Measurements from ENCODE around the gene SGPL1. TPM values are rescaled to one million over a fixed set of nuclear protein-coding genes. Genes with fewer than 3 reads are reported as not detected.

Gene SGPL1
- polyA plus RNA-seq, 1 donor (not counting 4 experiments of a cell fraction or from before 2014, with no cell fraction given): 31.4 TPM

DNA sequence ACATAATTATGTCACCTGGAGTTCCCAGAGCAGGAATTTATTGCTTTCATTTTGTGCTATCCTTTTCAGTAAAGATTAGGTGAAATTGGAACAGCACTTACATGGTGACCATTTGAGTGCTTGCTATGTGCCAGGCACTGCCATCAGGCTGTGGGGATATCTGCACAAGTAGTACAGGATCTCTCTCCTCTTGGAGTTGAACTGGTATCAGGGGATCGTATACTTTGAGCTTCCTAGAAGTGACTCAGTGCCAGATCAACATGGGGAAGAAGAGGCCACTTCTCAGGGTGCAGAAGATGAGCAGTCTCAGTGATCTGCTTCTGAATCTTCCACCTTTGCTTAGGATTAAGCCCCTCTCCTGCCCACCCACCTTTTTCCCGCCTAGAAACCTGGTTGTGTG is 29.5 kb downstream of the SGPL1 start:
- DNase-seq (ENCODE audit: low read depth, low spot score) (no peak), FAIRE-seq (no peak)
- Histone ChIP-seq H3K27me3 (ENCODE audit: control insufficient read depth, extremely low read depth, insufficient read depth, low read length) (no peaks in the 10 kb centered on the region), H3K4me3 (ENCODE audit: control insufficient read depth in 2 of 3, extremely low read depth in 1 of 3, insufficient read depth in 2 of 3, low read depth in 1 of 3, low read length in 3 of 3) (no peak overlapping the region), H3K79me2 (ENCODE audit: control insufficient read depth, insufficient read depth, low read length) (peaks cover 17% of the 10 kb centered on the region), H3K9ac (ENCODE audit: control insufficient read depth, extremely low read depth, insufficient read depth, low read length) (no peak overlapping the region), H3K9me1 (ENCODE audit: control insufficient read depth, extremely low read depth, insufficient read depth, low read length) (no peaks in the 10 kb centered on the region), H3K27ac (ENCODE audit: control insufficient read depth, insufficient read depth, low read length) (no peak overlapping the region), H3K4me1 (ENCODE audit: control insufficient read depth, extremely low read depth, insufficient read depth, low read length) (peaks cover 12% of the 10 kb centered on the region), H3K36me3 (ENCODE audit: control insufficient read depth in 2 of 2, extremely low read depth in 1 of 2, insufficient read depth in 2 of 2, low read length in 2 of 2) (peaks cover 3 to 20% of the 10 kb centered on the region in 2 experiments), H2AFZ (ENCODE audit: control insufficient read depth, low read length) (no peak overlapping the region), H4K20me1 (ENCODE audit: control insufficient read depth, extremely low read depth, insufficient read depth, low read length) (no peaks in the 10 kb centered on the region), H3K9me3 (ENCODE audit: control insufficient read depth, low read depth, low read length) (no peaks in the 10 kb centered on the region), H3K4me2 (ENCODE audit: control insufficient read depth, extremely low read depth, insufficient read depth, low read depth, low read length) (no peak overlapping the region)
- TF ChIP-seq EZH2 (IDR thresholded peaks at IDR 0.05; ENCODE audit: low read length): no peak
- TF ChIP-seq, protein P1, sequence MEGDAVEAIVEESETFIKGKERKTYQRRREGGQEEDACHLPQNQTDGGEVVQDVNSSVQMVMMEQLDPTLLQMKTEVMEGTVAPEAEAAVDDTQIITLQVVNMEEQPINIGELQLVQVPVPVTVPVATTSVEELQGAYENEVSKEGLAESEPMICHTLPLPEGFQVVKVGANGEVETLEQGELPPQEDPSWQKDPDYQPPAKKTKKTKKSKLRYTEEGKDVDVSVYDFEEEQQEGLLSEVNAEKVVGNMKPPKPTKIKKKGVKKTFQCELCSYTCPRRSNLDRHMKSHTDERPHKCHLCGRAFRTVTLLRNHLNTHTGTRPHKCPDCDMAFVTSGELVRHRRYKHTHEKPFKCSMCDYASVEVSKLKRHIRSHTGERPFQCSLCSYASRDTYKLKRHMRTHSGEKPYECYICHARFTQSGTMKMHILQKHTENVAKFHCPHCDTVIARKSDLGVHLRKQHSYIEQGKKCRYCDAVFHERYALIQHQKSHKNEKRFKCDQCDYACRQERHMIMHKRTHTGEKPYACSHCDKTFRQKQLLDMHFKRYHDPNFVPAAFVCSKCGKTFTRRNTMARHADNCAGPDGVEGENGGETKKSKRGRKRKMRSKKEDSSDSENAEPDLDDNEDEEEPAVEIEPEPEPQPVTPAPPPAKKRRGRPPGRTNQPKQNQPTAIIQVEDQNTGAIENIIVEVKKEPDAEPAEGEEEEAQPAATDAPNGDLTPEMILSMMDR (optimal IDR thresholded peaks at IDR 0.05 in 1 of 3, IDR thresholded peaks at IDR 0.05 in 1 of 3, conservative IDR thresholded peaks at IDR 0.05 in 1 of 3; ENCODE audit: extremely low read depth in 1 of 3, insufficient read depth in 2 of 3, low read length in 3 of 3): no peak
- dilution Hi-C loops (cut with MboI; ENCODE audit: extremely low pct_ligation_motif_present, low sequenced_read_pairs): no loop called here

DNA sequence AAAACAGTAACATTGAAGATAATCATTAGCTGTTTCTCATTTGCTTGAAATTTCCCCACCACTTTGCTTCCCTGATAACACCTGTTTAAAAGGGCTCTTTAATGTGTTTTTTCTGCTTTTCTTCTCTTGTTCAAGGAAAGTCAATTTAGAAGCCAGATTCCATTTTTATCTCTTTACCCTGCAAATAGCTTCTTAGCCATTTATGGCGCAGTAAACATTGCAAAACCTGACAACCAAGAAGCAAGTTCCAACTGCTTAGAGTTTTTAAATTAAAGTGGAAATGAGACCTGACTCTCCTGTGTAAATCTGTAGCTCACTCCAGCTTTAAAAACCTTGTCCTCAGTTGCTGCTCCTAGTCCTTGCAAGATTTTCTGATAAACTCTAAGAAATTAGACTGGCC is 30.1 kb downstream of the SGPL1 start:
- DNase-seq (ENCODE audit: low read depth, low spot score) (no peak), FAIRE-seq (no peak)
- dilution Hi-C loops (cut with MboI; ENCODE audit: extremely low pct_ligation_motif_present, low sequenced_read_pairs): no loop called here
- Histone ChIP-seq H3K9ac (ENCODE audit: control insufficient read depth, extremely low read depth, insufficient read depth, low read length) (no peak overlapping the region), H3K79me2 (ENCODE audit: control insufficient read depth, insufficient read depth, low read length) (peaks cover 15% of the 10 kb centered on the region), H2AFZ (ENCODE audit: control insufficient read depth, low read length) (no peak overlapping the region), H4K20me1 (ENCODE audit: control insufficient read depth, extremely low read depth, insufficient read depth, low read length) (no peaks in the 10 kb centered on the region), H3K4me2 (ENCODE audit: control insufficient read depth, extremely low read depth, insufficient read depth, low read depth, low read length) (no peak overlapping the region), H3K4me3 (ENCODE audit: control insufficient read depth in 2 of 3, extremely low read depth in 1 of 3, insufficient read depth in 2 of 3, low read depth in 1 of 3, low read length in 3 of 3) (no peak overlapping the region), H3K27me3 (ENCODE audit: control insufficient read depth, extremely low read depth, insufficient read depth, low read length) (no peaks in the 10 kb centered on the region), H3K4me1 (ENCODE audit: control insufficient read depth, extremely low read depth, insufficient read depth, low read length) (peaks cover 12% of the 10 kb centered on the region), H3K27ac (ENCODE audit: control insufficient read depth, insufficient read depth, low read length) (no peak overlapping the region), H3K9me3 (ENCODE audit: control insufficient read depth, low read depth, low read length) (no peaks in the 10 kb centered on the region), H3K36me3 (ENCODE audit: control insufficient read depth in 2 of 2, extremely low read depth in 1 of 2, insufficient read depth in 2 of 2, low read length in 2 of 2) (peaks cover 3 to 20% of the 10 kb centered on the region in 2 experiments), H3K9me1 (ENCODE audit: control insufficient read depth, extremely low read depth, insufficient read depth, low read length) (no peaks in the 10 kb centered on the region)
- TF ChIP-seq EZH2 (IDR thresholded peaks at IDR 0.05; ENCODE audit: low read length): no peak

DNA sequence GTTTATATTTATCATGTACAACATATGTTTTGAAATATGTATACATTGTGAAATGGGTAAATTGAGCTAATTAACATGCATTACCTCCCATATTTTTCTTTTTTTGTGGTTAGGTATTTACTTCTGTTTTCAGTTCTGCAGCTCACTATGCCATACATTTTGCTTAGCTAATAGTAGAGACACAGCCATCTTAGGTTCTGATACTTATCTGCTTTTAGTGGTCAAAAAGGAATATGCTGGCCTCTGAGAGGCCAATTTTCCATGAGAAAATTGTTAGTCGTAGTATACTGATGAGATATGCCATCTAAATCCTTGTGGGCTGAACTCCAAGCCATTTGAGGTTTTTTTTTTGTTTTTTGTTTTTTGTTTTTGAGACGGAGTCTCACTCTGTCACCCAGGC is 31.0 kb downstream of the SGPL1 start:
- no peak overlapping the region for H3K4me2 ChIP-seq (ENCODE audit: control insufficient read depth, extremely low read depth, insufficient read depth, low read depth, low read length)
- peaks cover 11 to 21% of the 10 kb centered on the region in 2 experiments for H3K36me3 ChIP-seq (ENCODE audit: control insufficient read depth in 2 of 2, extremely low read depth in 1 of 2, insufficient read depth in 2 of 2, low read length in 2 of 2)
- H4K20me1 ChIP-seq (ENCODE audit: control insufficient read depth, extremely low read depth, insufficient read depth, low read length): no peaks in the 10 kb centered on the region
- dilution Hi-C loops (cut with MboI; ENCODE audit: extremely low pct_ligation_motif_present, low sequenced_read_pairs): no loop called here
- no peaks in the 10 kb centered on the region for H3K27me3 ChIP-seq (ENCODE audit: control insufficient read depth, extremely low read depth, insufficient read depth, low read length)
- no peak for DNase-seq (ENCODE audit: low read depth, low spot score)
- no peaks in the 10 kb centered on the region for H3K9me1 ChIP-seq (ENCODE audit: control insufficient read depth, extremely low read depth, insufficient read depth, low read length)
- H3K27ac ChIP-seq (ENCODE audit: control insufficient read depth, insufficient read depth, low read length): no peak overlapping the region
- H3K9me3 ChIP-seq (ENCODE audit: control insufficient read depth, low read depth, low read length): no peaks in the 10 kb centered on the region
- peaks cover 7% of the 10 kb centered on the region for H3K79me2 ChIP-seq (ENCODE audit: control insufficient read depth, insufficient read depth, low read length)
- peaks cover 12% of the 10 kb centered on the region for H3K4me1 ChIP-seq (ENCODE audit: control insufficient read depth, extremely low read depth, insufficient read depth, low read length)
- TF ChIP-seq, protein P1 (optimal IDR thresholded peaks at IDR 0.05 in 1 of 3, IDR thresholded peaks at IDR 0.05 in 1 of 3, conservative IDR thresholded peaks at IDR 0.05 in 1 of 3; ENCODE audit: extremely low read depth in 1 of 3, insufficient read depth in 2 of 3, low read length in 3 of 3): no peak
- no peak for TF ChIP-seq EZH2 (IDR thresholded peaks at IDR 0.05; ENCODE audit: low read length)
- H3K4me3 ChIP-seq (ENCODE audit: control insufficient read depth in 2 of 3, extremely low read depth in 1 of 3, insufficient read depth in 2 of 3, low read depth in 1 of 3, low read length in 3 of 3): no peak overlapping the region
- H3K9ac ChIP-seq (ENCODE audit: control insufficient read depth, extremely low read depth, insufficient read depth, low read length): no peak overlapping the region
- H2AFZ ChIP-seq (ENCODE audit: control insufficient read depth, low read length): no peak overlapping the region
- FAIRE-seq: no peak
